ENCODE measurements around the gene TM2D3. TPM values are rescaled to one million over a fixed set of nuclear protein-coding genes. Genes with fewer than 3 reads are reported as not detected.

Gene TM2D3
- total RNA-seq (2013; cell fraction: nucleolus; rRNA removed), result 114 and 119 TPM in 2 replicates
- total RNA-seq (2014; rRNA removed) (41.2 and 42.6 TPM in 2 replicates), total RNA-seq (2014; rRNA removed; fragmentation: Illumina TruSeq; extraction: Trizol) (32.1 and 32.4 TPM in 2 replicates), total RNA-seq (2021) (27.9 and 28.7 TPM in 2 replicates), polyA plus RNA-seq (2011; rRNA removed) (84.5 and 86.3 TPM in 2 replicates), polyA plus RNA-seq (2014; fragmentation: Illumina TruSeq; extraction: Trizol) (24.9 and 28.3 TPM in 2 replicates), polyA plus RNA-seq (2014; fragmentation: Nextera tagmentation; extraction: Ambion mirVana) (10 to 100 TPM; 48.7 to 71.8 TPM), polyA plus RNA-seq (2014; rRNA removed) (28.1 and 30.0 TPM in 2 replicates), polyA plus RNA-seq (2016; fragmentation: Nextera tagmentation; extraction: Ambion mirVana) (10 to 100 TPM; 52.4 to 53.5 TPM), polyA minus RNA-seq (2011; rRNA and poly(A)+ RNA removed) (65.1 and 69.1 TPM in 2 replicates), Bru-seq, nascent RNA (percentile 94 among the genes with signal in this experiment), BruChase-seq, experiment 1, labeled RNA remaining after a 6-hour chase (percentile 89 among the genes with signal in this experiment), BruChase-seq, experiment 2, labeled RNA remaining after a 2-hour chase (percentile 94 among the genes with signal in this experiment)
- polyA plus RNA-seq (2011; ENCODE audit: low read depth), result 28.0 TPM
- 49.7 and 55.4 TPM in 2 replicates for polyA plus RNA-seq (2011; cell fraction: cytosol; rRNA removed)
- 57.0 and 64.8 TPM in 2 replicates for polyA plus RNA-seq (2011; cell fraction: nucleus; rRNA removed)
- polyA plus RNA-seq (2012), result 42.4 and 46.1 TPM in 2 replicates
- 17.4 and 26.0 TPM in 2 replicates for polyA minus RNA-seq (2011; cell fraction: cytosol; rRNA and poly(A)+ RNA removed)
- polyA minus RNA-seq (2011; cell fraction: nucleus; rRNA and poly(A)+ RNA removed), result 88.4 and 129 TPM in 2 replicates
- long read RNA-seq, experiment 1, transcript TM2D3-202 (5 exons, 1,329 nt), result major isoform, 15 of 27 reads
- long read RNA-seq, experiment 1, transcript TM2D3-201 (6 exons, 1,381 nt), result minor isoform, 5 of 27 reads
- long read RNA-seq, experiment 1, partial matches to known transcripts, result 0 of 27 reads
- long read RNA-seq, experiment 1, other reads (novel, unspliced or antisense), result 2 of 27 reads
- long read RNA-seq, experiment 2, transcript TM2D3-203 (5 exons, 1,267 nt), result minor isoform, 15 of 218 reads
- long read RNA-seq, experiment 2, transcript TM2D3-201 (6 exons, 1,381 nt), result minor isoform, 33 of 218 reads
- long read RNA-seq, experiment 2, transcript TM2D3-215 (4 exons, 1,734 nt), result minor isoform, 29 of 218 reads
- long read RNA-seq, experiment 2, transcript TM2D3-202 (5 exons, 1,329 nt), result major isoform, 113 of 218 reads
- long read RNA-seq, experiment 2, partial matches to known transcripts, result 9 of 218 reads
- long read RNA-seq, experiment 2, other reads (novel, unspliced or antisense), result 10 of 218 reads

DNA sequence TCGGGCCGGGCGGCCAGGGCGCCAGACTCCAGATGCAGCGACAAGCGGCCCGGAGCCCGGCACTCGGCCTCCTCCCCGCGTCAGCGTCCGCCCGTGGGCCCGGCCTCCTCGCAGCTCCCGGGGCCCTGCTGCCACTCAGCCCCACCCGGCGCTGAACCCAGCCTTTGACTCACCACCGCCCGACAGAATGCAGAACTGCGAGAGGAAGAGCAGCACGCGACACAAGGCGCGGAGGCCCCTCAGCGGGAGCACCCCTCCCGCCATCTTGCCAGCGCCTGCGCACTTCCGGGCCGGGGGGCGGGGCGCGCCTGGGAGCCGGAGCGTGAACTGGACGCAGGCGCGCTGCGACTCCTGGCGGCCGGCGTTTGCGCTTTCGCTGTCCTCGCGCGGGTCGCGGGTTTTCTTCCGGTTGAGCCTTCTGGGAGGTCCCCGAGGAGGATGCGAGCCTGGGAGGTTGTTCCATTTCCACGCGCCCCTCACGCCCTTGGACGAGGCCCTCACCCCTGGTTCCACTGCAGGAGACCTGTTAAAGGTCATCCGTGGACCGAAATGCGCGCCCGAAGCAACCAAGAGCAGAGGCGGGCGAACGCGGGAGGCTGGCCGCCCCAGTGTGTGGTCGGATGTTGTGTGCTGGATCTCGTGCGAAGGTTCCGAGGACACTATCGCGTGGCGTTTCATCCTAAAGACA is at the start of gene TM2D3:
Gene TM2D3 (minus strand): TSS at position 284 of the 688 bp plus-strand sequence. CDS start 20 bp downstream, at position 264.
- FAIRE-seq (no peak), ATAC-seq (peak; percentile 94), DNase-seq (ENCODE audit: low read depth, low spot score) (peak; percentile 65)
- Histone ChIP-seq H2AFZ (ENCODE audit: control insufficient read depth, low read depth, low read length) (peak within 1 kb of the TSS; percentile 84), H3K36me3 (ENCODE audit: control insufficient read depth in 2 of 2, insufficient read depth in 2 of 2, low read length in 1 of 2) (peaks cover 0 to 10% of the 10 kb centered on the region in 2 experiments; a peak in 1 of 4 replicates), H3K4me2 (ENCODE audit: control insufficient read depth, insufficient read depth) (peak within 1 kb of the TSS; percentile 96), H3K27ac (ENCODE audit: control insufficient read depth, insufficient read depth) (peak within 1 kb of the TSS; percentile 87), H3K9ac (ENCODE audit: control insufficient read depth, insufficient read depth, low read length) (peak within 1 kb of the TSS; percentile 79), H3K4me1 (ENCODE audit: control insufficient read depth, insufficient read depth, low read length) (peaks cover 20% of the 10 kb centered on the region), H4K20me1 (ENCODE audit: control insufficient read depth, insufficient read depth) (no peaks in the 10 kb centered on the region), H3K79me2 (ENCODE audit: control insufficient read depth, insufficient read depth, low read length) (peaks cover 46% of the 10 kb centered on the region), H3K4me3 (peak within 1 kb of the TSS; percentile 85), H3K9me3 (replicated peaks; ENCODE audit: control insufficient read depth, insufficient read depth, low read length) (no peaks in the 10 kb centered on the region), H3K27me3 (replicated peaks in 1 of 2; ENCODE audit: control insufficient read depth in 2 of 2, insufficient read depth in 2 of 2, low read length in 1 of 2) (no peaks in the 10 kb centered on the region)
- SMC1A ChIA-PET (ENCODE audit: uncharacterized antibody, unreplicated experiment), result interaction anchor here (1.0 to 1.9 kb wide), 2 partner anchors 10 to 11 kb away, joined by 5 to 6 read pairs; no protein-coding TSS in a partner anchor
- intact Hi-C loops (cut with micrococcal nuclease; ENCODE audit: unreplicated experiment), result loop anchor here (2.0 to 5.0 kb wide), 3 partner anchors 71 to 1050 kb away; partner anchors contain the start of genes ASB7, LINS1 and SELENOS
- 2% methylated on average over 69 of the region's 75 CpGs for WGBS (ENCODE audit: insufficient coverage, insufficient replicate concordance, low lambda C conversion rate, missing lambda C conversion rate)
- CTCF ChIA-PET, result interaction anchor here (1.0 to 6.7 kb wide), 6 partner anchors 10 to 363 kb away, joined by 3 to 57 read pairs (median 6); partner anchors contain the start of gene SNRPA1
- in situ Hi-C loops (cut with MboI), result no loop called here
- RAD21 ChIA-PET (ENCODE audit: unreplicated experiment), result interaction anchor here (0.5 to 1.5 kb wide), 3 partner anchors 9 to 377 kb away, joined by 3 to 5 read pairs (median 4); no protein-coding TSS in a partner anchor
- no TSS peak for BruUV-seq (replicated peaks)
- POLR2A ChIA-PET, result interaction anchor here (0.9 kb wide), 1 partner anchor 71 kb away, joined by 3 read pairs; no protein-coding TSS in a partner anchor
- peak; percentile 81 for TF ChIP-seq DPF2 (IDR thresholded peaks at IDR 0.05)
- TF ChIP-seq ASH2L (IDR thresholded peaks at IDR 0.05; ENCODE audit: borderline replicate concordance, low read depth), result no peak
- TF ChIP-seq KLF5 (IDR thresholded peaks at IDR 0.05; ENCODE audit: partially characterized antibody), result peak; percentile 68
- TF ChIP-seq SREBF2 (IDR thresholded peaks at IDR 0.05; ENCODE audit: low read length), result no peak
- TF ChIP-seq CBFB (IDR thresholded peaks at IDR 0.05; ENCODE audit: low read depth), result peak; percentile 86
- TF ChIP-seq KDM1A (IDR thresholded peaks at IDR 0.05; ENCODE audit: borderline replicate concordance), result no peak
- TF ChIP-seq ZBED1 (IDR thresholded peaks at IDR 0.05; ENCODE audit: borderline replicate concordance), result peak; percentile 81; the same call in 1 of the 2 replicates
- peak; percentile 81; the same call in 1 of the 2 replicates for TF ChIP-seq SMAD5 (IDR thresholded peaks at IDR 0.05; ENCODE audit: low read depth)
- no peak for TF ChIP-seq EZH2 (IDR thresholded peaks at IDR 0.05; ENCODE audit: borderline replicate concordance, control insufficient read depth, low read depth, low read length)
- TF ChIP-seq FOS (IDR thresholded peaks at IDR 0.05; ENCODE audit: borderline replicate concordance, extremely low read depth, insufficient read length), result no peak
- TF ChIP-seq ZSCAN29 (IDR thresholded peaks at IDR 0.05), result no peak
- TF ChIP-seq SUZ12 (IDR thresholded peaks at IDR 0.05; ENCODE audit: unreplicated experiment), result no peak
- TF ChIP-seq SRF (IDR thresholded peaks at IDR 0.05; ENCODE audit: low read depth in 2 of 2, low read length in 2 of 2), result 0 out of 4 replicates have a peak, but pooled peaks of 1 of the 2 experiments have one; percentile 27
- peak; percentile 80 for TF ChIP-seq SPI1 (IDR thresholded peaks at IDR 0.05; ENCODE audit: borderline replicate concordance, insufficient read depth, low read depth, low read length)
- TF ChIP-seq IRF3 (IDR thresholded peaks at IDR 0.05), result no peak
